ENCODE measurements around the gene ETS2. TPM values are rescaled to one million over a fixed set of nuclear protein-coding genes. Genes with fewer than 3 reads are reported as not detected.

Gene ETS2
- total RNA-seq, 1 experiment from 2014 or later: 127 TPM

GRCh38 chr21:38818325-38818723, 12.6 kb downstream of the ETS2 start:
- Histone ChIP-seq H3K36me3 (ENCODE audit: low read depth, low read length) (peaks cover 93% of the 10 kb centered on the region), H2AFZ (ENCODE audit: low read length) (no peak overlapping the region), H3K27me3 (ENCODE audit: low read length) (no peaks in the 10 kb centered on the region), H4K20me1 (ENCODE audit: low read length) (peaks cover 17% of the 10 kb centered on the region; the same call in 1 of the 2 replicates), H3K9me2 (replicated peaks; ENCODE audit: low read length) (no peaks in the 10 kb centered on the region), H3F3A (ENCODE audit: low read length, unreplicated experiment) (peaks cover 17% of the 10 kb centered on the region), H3K9me3 (ENCODE audit: low read length) (no peaks in the 10 kb centered on the region), H3K4me2 (ENCODE audit: low read length) (no peak overlapping the region), H3K27ac (ENCODE audit: low read length) (peak overlapping the region; percentile 39), H3K9ac (ENCODE audit: low read length) (no peak overlapping the region), H3K4me1 (ENCODE audit: insufficient read depth, low read length) (peaks cover 70% of the 10 kb centered on the region), H3K79me2 (ENCODE audit: low read length) (peaks cover 46% of the 10 kb centered on the region; the same call in 1 of the 2 replicates), H3K4me3 (ENCODE audit: low read length) (no peak overlapping the region)
- ATAC-seq (no peak), DNase-seq (no peak)
- CTCF ChIA-PET: no interaction called here
- no TSS peak for BruUV-seq (replicated peaks)
- TF ChIP-seq EZH2phosphoT487 (IDR thresholded peaks at IDR 0.05; ENCODE audit: borderline replicate concordance, low read length) (no peak), CTCF (conservative IDR thresholded peaks at IDR 0.05; ENCODE audit: low read depth, low read length) (no peak), EZH2 (IDR thresholded peaks at IDR 0.05; ENCODE audit: low read length, unreplicated experiment) (no peak)
- POLR2A ChIA-PET (ENCODE audit: unreplicated experiment): no interaction called here
- intact Hi-C loops (cut with micrococcal nuclease): no loop called here

- intact Hi-C loops (cut with micrococcal nuclease): no loop called here
- Histone ChIP-seq H3K4me3 (ENCODE audit: low read length) (peak overlapping the region; percentile 29; the same call in 1 of the 2 replicates), H4K20me1 (ENCODE audit: low read length) (peaks cover 14% of the 10 kb centered on the region; the same call in 1 of the 2 replicates), H3K4me2 (ENCODE audit: low read length) (peak overlapping the region; percentile 49), H3K36me3 (ENCODE audit: low read depth, low read length) (peaks cover 93% of the 10 kb centered on the region), H3K27ac (ENCODE audit: low read length) (peak overlapping the region; percentile 56), H3K27me3 (ENCODE audit: low read length) (no peaks in the 10 kb centered on the region), H3K9me2 (replicated peaks; ENCODE audit: low read length) (no peaks in the 10 kb centered on the region), H3K9me3 (ENCODE audit: low read length) (no peaks in the 10 kb centered on the region), H2AFZ (ENCODE audit: low read length) (no peak overlapping the region), H3K79me2 (ENCODE audit: low read length) (peaks cover 41% of the 10 kb centered on the region; the same call in 1 of the 2 replicates), H3K4me1 (ENCODE audit: insufficient read depth, low read length) (peaks cover 62% of the 10 kb centered on the region), H3F3A (ENCODE audit: low read length, unreplicated experiment) (peaks cover 15% of the 10 kb centered on the region), H3K9ac (ENCODE audit: low read length) (no peak overlapping the region)
- CTCF ChIA-PET: interaction anchor here (0.6 to 1.1 kb wide), 3 partner anchors 15 to 319 kb away, joined by 3 to 6 read pairs (median 3); no protein-coding TSS in a partner anchor
- TSS peak; percentile 87 for BruUV-seq (replicated peaks)
- POLR2A ChIA-PET (ENCODE audit: unreplicated experiment): interaction anchor here (0.6 kb wide), 1 partner anchor 14 kb away, joined by 4 read pairs; the partner anchor contains the start of gene ETS2
- TF ChIP-seq CTCF (conservative IDR thresholded peaks at IDR 0.05; ENCODE audit: low read depth, low read length) (no peak), EZH2phosphoT487 (IDR thresholded peaks at IDR 0.05; ENCODE audit: borderline replicate concordance, low read length) (no peak), EZH2 (IDR thresholded peaks at IDR 0.05; ENCODE audit: low read length, unreplicated experiment) (no peak)
- no peak for DNase-seq
- no peak for ATAC-seq
Measured at GRCh38 chr21:38819051-38819718, 13.5 kb downstream of the ETS2 start.
